D341Med (cell line): ENCODE data around the gene C3orf70.
"Not testable (repeated sequence)": the region's sequence is repeated elsewhere in the genome, so short reads cannot be mapped to it uniquely, and the experiment has no call there.

Source experiments
- DNase-seq: peaks from one replicate; pipeline ENCODE4 v3.0.0; 2012; ENCODE audit warnings: low spot score

Gene C3orf70

GRCh38 chr3:185151101-185151963 is 1.5 kb downstream of the C3orf70 start:
- no peak for DNase-seq

DNA sequence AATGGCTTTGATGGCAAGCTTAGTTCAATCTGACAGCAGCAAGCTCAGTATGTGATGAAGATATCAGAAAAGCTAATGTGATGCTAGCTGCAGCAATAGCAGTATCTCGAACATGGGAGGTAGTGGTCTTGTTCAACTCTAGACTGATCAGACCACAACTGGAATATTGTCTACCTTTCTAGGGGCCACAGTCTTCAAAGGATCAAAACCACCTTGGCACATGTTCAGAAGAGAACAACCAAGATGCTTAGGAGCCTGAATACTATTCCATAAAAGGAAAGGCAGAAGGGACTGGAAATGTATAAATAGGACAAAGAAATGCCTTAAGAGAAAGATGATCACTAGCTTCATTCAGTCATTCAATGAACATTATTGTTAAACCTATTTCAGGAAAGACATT is 2.3 kb downstream of the C3orf70 start:
- no peak for DNase-seq

- no peak for DNase-seq
These were observed 3.3 kb downstream of the C3orf70 start for GRCh38 chr3:185149591-185149990.

DNA sequence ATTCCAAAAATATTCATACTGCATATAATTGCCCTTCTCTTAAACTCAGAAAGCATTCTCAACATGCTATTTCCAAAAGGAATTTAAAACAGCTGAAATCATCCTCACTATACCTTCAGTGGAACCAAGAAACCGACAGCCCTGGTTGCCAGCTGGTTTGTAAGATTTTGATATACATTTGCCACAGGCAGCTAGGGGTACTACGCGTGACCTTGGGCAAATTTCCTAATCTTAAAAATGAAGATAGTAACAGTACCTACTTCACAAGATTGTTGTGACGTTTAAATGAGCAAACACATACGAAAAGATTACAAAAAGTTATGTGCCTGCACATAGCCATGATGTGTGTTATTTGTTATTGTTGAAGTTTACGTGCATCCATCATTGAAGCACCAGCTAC is 7.3 kb downstream of the C3orf70 start:
- no peak for DNase-seq

DNA sequence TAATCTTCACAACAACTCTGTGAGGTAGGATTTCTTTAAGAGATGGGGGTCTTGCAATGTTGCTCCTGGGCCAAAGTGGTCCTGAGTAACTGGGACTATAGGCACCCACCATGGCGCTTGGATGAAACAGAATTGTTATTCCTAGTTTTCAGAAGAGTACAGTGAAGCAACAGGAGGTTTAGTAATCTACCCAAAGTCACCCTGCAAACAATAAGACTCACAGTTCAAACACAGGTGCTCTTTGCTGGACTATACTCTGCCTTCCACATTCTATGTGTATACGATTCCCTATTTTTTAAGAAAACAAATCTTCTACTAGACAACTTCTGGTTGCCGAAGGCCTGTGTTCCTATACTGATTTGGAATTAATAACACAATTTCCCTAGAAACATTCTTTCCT is 8.1 kb downstream of the C3orf70 start:
- DNase-seq: no peak

DNA sequence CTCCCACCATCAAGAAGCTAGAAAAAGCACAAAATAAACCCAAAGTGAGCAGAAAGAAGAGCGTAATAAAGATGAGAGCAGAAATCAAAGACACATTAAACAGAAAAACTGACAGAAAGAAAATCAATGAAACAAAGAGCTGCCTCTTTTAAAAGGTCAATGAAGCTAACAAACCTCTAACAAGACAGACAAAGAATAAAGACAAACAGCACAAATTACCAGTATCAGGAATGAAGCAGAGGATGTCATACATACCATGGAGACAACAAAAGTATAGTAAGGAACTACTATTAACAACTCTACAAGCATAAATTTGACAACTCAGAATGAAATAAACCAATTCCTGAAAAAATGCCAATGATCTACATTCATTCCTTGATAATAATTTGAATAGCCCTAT is 15.0 kb downstream of the C3orf70 start:
- no peak for DNase-seq

GRCh38 chr3:185134509-185134908 is 18.4 kb downstream of the C3orf70 start:
- DNase-seq: no peak

DNA sequence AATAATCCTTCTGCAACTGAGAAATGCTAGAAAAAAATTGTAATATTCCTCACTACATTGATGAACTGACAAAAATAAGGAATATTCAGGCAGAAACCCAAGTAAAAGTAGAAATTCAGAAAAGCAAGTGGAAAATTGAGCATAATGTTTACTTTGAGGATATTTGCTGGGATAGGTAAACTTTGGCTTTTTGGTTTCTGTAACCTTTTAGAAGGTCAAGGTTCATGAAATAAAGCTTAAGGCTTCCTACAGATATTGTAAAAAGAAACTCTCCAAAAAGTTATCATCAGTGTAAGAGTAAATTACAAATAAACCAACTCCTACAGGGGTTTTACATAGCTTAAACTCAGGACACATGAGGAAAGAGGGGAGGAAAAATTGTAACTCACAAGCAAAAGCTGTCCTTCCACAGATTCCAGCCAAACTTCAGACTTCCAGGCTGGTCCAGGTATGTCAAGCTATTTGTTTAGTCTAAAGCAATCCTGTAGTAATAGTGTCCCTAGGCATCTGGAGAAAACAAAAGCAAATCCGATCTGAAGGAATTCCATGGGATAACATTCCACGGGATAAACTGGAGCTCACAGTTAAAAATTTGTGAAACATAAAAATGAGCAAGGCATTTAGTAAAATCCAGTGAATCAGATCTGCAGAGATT is 21.1 kb downstream of the C3orf70 start:
- DNase-seq: no peak

GRCh38 chr3:185129083-185129482 is 23.8 kb downstream of the C3orf70 start:
- DNase-seq: no peak

DNA sequence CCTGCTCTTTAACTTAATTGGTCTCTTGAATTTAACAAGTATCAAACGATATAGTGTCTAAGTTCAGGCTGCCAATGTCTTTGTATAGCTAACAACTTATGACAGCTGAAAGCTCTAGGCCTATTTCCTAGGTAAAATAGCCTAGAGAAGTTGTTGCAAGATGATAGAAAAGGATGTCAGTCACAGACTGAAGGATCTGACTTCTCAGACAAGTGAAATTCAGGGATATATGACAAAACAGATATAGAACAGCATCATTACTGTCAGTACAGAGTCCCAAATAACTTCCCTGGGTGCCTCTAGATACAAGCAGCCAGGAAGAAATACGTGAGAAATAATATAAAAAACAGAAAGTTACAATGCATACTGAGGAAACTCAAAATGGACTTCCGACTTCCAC is 26.7 kb downstream of the C3orf70 start:
- DNase-seq: no peak

DNA sequence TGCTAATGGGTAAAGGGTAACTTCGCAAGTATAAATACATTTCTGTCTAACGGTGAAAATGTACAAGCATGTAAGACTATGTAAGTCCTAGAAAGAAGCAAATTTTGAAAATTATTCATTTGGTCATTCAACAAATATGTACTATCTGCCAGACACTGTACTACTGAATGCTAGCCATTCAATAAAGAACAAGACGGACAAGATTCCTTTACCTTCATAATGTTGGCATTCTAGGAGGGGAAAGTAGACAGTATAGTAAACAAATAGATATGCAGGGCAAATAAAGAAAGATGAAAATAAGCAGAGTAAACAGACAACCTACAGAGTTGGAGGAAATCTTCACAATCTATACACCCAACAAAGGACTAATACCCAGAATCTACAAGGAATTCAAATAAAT is 32.7 kb downstream of the C3orf70 start:
- DNase-seq: no peak

- DNase-seq: no peak
These were observed 37.5 kb downstream of the C3orf70 start for GRCh38 chr3:185115371-185115770.

DNA sequence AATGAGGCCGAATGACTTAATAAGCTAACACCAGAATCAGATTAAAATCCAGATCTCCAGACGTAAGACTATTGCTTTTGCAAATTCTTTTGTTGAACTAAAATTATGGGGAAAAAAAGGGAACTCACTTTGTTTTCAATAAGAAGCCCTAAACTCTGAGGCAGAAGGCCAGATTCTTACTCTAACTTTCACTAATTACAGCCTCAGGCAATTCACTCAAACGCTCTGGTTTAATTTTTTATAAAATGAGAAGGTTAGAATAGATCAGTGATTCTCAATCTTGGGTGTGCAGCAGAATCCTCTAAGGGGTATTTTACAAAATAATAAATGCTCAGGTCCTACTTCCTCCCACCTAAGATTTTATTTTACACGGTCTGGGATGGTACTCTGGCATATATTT is 38.1 kb downstream of the C3orf70 start:
- no peak for DNase-seq

DNA sequence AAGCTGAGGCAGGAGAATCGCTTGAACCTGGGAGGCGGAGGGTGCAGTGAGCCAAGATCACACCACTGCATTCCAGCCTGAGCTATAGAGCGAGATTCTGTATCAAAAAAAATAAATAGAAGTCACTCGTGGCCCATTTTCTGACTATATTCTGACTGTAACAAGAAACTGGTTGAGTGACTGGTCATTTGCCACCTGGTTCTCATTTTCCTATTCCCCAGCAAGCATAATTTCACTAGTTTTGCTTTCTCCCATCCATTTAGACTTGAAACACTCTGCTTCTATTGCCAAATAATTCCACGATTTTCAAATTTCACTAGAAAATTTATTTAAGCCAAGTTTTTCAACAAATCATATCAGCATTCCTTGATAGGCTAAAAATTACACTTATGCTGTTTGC is 40.7 kb downstream of the C3orf70 start:
- no peak for DNase-seq

GRCh38 chr3:185109012-185109411 is 43.8 kb downstream of the C3orf70 start:
- DNase-seq: not testable (repeated sequence)

DNA sequence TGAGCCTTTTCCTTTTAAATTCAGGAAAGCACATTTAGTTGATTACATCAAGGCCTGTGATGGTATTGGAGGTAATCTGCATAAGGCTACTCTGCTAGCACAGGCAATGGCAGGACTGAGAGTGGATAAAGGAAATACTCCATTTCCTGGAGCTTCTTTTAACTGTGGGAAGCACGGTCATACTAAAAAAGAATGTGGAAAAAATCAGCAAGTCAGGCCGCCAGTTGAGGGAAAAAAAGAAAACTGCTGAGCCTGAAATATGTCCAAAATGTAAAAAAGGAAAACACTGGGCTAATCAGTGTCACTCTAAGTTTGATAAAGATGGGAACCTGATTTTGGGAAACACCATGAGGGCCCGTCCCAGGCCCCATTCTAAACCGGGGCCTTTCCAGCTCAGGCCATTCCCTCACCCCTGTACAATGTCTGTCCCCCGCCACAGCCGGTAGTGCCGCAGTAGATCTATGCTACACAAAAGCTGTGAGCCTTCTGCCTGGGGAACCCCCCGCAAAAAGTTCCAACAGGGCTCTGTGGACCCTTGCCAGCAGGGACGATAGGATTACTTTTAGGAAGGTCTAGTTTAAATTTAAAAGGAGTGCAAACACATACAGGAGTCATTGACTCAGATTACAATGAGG is 46.5 kb downstream of the C3orf70 start:
- not testable (repeated sequence) for DNase-seq

- DNase-seq: no peak
These were observed 49.3 kb downstream of the C3orf70 start for GRCh38 chr3:185103359-185104127.

DNA sequence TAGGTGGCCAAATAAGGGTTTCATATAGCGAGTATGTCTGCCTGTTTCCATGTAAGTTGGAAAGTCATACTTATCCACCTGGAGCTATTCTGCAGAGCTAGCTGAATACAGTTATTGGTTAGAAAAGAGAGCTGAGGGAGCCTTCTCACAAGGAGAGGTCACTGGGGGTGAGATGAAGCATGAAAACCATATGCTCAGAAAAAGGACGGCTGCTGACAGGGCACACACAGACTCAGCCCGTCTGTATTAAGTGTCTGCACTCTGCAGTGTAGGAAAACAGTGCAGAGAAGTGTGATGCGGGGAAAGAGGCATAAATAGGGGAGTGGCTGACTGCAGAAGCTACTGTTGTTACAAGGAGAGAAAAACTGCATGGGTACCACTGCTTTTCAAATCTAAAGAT is 58.2 kb downstream of the C3orf70 start:
- no peak for DNase-seq

DNA sequence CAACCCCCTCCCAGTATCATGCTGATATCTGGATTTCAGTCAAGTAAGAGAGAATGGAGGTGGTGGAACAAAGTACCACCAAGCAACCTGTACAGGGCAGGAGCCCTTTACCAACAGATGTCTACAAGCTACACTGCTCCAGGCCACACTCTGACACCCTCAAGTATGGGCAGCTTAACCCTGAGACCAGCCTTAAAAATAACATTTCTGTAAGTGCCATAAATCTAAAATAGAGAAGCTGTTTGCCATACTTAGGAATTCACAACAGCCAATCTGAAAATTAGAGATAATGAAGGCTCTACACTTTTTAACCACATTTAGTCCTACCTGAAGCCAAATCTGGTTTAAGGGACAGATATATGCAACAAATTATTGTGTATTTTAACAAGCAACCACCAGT is 59.7 kb downstream of the C3orf70 start:
- no peak for DNase-seq

- no peak for DNase-seq
These were observed 62.0 kb downstream of the C3orf70 start for GRCh38 chr3:185090811-185091210.

GRCh38 chr3:185089751-185090150 is 63.1 kb downstream of the C3orf70 start:
- no peak for DNase-seq

- DNase-seq: no peak
These were observed 63.5 kb downstream of the C3orf70 start for GRCh38 chr3:185089343-185089742.
